Measurements from ENCODE around the gene HDAC7. TPM values are rescaled to one million over a fixed set of nuclear protein-coding genes. Genes with fewer than 3 reads are reported as not detected.

HDAC7 gene
- total RNA-seq, 4 donors from 2014 or later = 58.3 to 105 (median 82.5) TPM

DNA sequence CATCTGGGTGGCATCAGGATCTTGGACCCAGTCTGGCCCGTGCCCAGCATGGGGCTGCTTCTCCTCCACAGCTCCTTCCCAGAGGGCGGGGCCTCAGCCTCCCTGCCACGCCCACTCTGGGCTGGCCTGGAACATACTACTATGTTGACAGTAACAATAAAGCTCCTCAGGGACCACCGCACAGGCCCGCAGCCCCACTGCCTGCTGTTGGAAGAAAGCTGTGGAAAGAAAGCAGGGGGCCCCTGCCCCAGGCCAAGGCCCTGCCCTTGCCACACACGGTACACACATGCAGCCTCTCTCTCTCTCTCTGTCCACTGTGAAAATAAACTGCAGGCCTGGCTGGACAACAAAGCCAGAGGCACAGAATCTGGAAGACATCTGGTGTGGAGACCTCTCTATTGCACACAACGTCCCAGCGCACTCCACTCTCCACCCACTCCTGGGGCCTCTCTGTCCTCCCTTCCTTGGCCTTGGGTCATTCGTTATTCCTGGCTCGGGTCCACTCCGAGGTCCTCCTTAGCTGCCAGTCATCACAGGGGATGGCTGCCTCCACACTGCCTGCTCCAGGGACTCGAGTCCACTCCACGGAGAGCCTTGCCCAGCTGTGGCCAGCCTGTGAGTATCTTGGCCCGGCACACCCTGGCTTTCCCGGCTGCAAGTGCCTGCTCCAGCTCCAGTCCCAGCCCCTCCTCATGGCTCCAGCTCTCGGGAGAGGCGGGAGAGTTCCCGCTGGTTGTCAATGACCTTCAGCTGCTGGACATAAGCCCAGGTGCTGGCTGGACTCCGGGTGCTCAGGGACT lies 82.6 kb downstream of the HDAC7 start:
- intact Hi-C loops (cut with DNase I) = no loop called here
- WGBS = 28% methylated on average over 16 of the region's 19 CpGs
- TF ChIP-seq POLR2AphosphoS5 (IDR thresholded peaks at IDR 0.05) (peak; percentile 45 to 69), EP300 (IDR thresholded peaks at IDR 0.05) (no peak), POLR2A (IDR thresholded peaks at IDR 0.05; ENCODE audit: low read depth) (no peak)
- TF ChIP-seq, protein P1, sequence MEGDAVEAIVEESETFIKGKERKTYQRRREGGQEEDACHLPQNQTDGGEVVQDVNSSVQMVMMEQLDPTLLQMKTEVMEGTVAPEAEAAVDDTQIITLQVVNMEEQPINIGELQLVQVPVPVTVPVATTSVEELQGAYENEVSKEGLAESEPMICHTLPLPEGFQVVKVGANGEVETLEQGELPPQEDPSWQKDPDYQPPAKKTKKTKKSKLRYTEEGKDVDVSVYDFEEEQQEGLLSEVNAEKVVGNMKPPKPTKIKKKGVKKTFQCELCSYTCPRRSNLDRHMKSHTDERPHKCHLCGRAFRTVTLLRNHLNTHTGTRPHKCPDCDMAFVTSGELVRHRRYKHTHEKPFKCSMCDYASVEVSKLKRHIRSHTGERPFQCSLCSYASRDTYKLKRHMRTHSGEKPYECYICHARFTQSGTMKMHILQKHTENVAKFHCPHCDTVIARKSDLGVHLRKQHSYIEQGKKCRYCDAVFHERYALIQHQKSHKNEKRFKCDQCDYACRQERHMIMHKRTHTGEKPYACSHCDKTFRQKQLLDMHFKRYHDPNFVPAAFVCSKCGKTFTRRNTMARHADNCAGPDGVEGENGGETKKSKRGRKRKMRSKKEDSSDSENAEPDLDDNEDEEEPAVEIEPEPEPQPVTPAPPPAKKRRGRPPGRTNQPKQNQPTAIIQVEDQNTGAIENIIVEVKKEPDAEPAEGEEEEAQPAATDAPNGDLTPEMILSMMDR (IDR thresholded peaks at IDR 0.05) = peak in 1 of 3 experiments; percentile 6
- Histone ChIP-seq H3K27ac (replicated peaks in 1 of 4) (peak overlapping the region; percentile 77 to 86 (median 82)), H3K4me1 (peaks cover 77 to 80% (median 78%) of the 10 kb centered on the region in 4 donors), H3K4me3 (peak overlapping the region; percentile 1 to 32 (median 18)), H3K27me3 (no peaks in the 10 kb centered on the region), H3K9me3 (no peaks in the 10 kb centered on the region), H3K36me3 (peaks cover 0 to 13% (median 0%) of the 10 kb centered on the region in 4 donors)
- peak; percentile 96 for DNase-seq (ENCODE audit: extremely low spot score)

DNA sequence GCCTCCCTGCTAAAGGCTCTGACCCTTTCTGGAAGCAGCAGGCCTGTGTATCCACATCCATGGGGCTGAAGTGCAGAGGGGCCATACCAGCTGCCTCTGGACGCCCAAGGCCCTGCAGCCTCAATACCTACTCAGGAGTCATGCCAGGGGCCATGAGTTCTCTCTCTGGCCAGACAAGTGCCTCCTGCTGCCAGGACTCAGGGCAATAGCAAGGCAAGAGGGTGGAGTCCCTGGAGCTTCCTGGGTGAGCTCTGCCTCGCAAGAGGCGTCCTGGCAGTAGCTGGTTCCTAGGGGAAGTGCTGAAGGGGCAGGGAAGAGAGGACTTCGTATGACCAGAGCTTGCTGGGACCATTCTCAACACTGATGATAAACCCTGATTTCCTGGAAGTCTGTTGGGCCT lies 83.5 kb downstream of the HDAC7 start:
- intact Hi-C loops (cut with DNase I) = no loop called here
- TF ChIP-seq, protein P1 (IDR thresholded peaks at IDR 0.05) = no peak
- TF ChIP-seq EP300 (IDR thresholded peaks at IDR 0.05) (no peak), POLR2AphosphoS5 (IDR thresholded peaks at IDR 0.05) (no peak), POLR2A (IDR thresholded peaks at IDR 0.05; ENCODE audit: low read depth) (no peak)
- Histone ChIP-seq H3K9me3 (no peaks in the 10 kb centered on the region), H3K27me3 (no peaks in the 10 kb centered on the region), H3K4me3 (no peak overlapping the region), H3K4me1 (peaks cover 69 to 73% (median 70%) of the 10 kb centered on the region in 4 donors), H3K36me3 (peaks cover 0 to 13% (median 0%) of the 10 kb centered on the region in 4 donors), H3K27ac (replicated peaks in 1 of 4) (peak overlapping the region; percentile 77 to 86 (median 82))
- DNase-seq (ENCODE audit: extremely low spot score) = no peak
- 30% methylated on average over 2 of the region's 4 CpGs for WGBS

DNA sequence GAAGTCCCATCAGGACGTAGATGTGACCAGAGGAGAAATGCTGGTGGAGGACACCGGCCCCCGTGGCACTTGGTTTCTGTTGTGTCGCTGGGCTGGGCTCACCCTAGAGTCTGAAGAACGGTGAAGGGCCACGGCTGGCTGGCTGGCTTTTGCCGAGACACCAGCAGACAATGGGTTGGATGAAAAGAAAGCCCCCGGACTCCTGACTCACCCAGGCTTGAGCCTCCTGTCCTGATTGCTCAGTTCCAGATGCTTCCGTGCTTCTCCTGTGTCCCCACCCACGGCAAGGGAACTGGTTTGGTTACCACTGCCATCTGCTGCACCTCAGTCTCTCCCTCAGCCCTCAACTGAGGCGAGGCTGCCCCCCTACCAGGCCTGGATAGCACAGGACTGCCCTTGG lies 84.1 kb downstream of the HDAC7 start:
- intact Hi-C loops (cut with DNase I) = no loop called here
- peak overlapping the region; percentile 77 to 86 (median 82) for H3K27ac ChIP-seq (replicated peaks in 1 of 4)
- TF ChIP-seq POLR2A (IDR thresholded peaks at IDR 0.05; ENCODE audit: low read depth) = no peak
- TF ChIP-seq EP300 (IDR thresholded peaks at IDR 0.05) = no peak
- TF ChIP-seq POLR2AphosphoS5 (IDR thresholded peaks at IDR 0.05) = no peak
- no peak for DNase-seq (ENCODE audit: extremely low spot score)
- no peaks in the 10 kb centered on the region for H3K27me3 ChIP-seq
- 67% methylated on average over 10 of the region's 11 CpGs for WGBS
- no peak overlapping the region for H3K4me3 ChIP-seq
- H3K36me3 ChIP-seq = peaks cover 0 to 13% (median 0%) of the 10 kb centered on the region in 4 donors
- no peaks in the 10 kb centered on the region for H3K9me3 ChIP-seq
- peaks cover 63 to 73% (median 64%) of the 10 kb centered on the region in 4 donors for H3K4me1 ChIP-seq

DNA sequence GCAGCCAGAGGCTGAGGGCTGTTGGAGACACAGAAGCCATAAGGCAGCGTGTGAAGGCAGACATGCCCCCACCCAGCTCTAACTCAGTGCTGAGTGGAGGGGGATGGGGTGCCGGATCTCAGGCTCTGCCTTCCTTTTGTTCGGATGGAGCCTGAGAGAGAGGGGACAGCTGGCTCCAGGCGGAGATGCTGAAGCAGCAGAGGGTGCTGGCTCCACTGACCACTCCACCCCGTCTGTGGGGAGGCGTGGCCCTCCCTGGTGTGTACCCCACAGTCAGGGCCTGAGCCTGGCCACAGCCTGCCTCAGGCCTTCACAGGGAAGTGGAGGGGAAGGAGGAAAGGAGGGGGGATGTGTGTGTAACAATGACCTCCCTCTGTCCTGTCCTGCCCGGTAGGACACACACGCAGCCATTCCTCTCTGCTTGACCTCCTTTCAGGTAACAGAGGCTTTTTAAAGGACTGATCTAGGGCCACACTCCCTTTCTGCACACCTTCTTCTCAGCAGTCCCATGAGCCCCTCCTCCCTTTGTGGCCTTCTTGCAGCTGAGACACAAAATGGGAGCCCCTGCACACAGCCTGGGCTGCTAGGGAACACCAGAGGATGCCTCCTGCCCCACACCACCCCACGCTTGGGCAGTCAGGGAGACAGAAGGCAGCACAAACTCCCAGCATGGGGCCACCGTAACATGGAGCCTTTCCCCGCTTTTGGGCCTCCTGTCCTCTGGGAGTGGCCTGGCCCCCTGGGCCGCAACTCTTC lies 84.8 kb downstream of the HDAC7 start:
- Histone ChIP-seq H3K27ac (replicated peaks in 1 of 4) (peak overlapping the region; percentile 77 to 86 (median 82)), H3K4me1 (peaks cover 56 to 72% (median 61%) of the 10 kb centered on the region in 4 donors), H3K9me3 (no peaks in the 10 kb centered on the region), H3K4me3 (no peak overlapping the region), H3K27me3 (no peaks in the 10 kb centered on the region), H3K36me3 (peaks cover 0 to 13% (median 0%) of the 10 kb centered on the region in 4 donors)
- intact Hi-C loops (cut with DNase I) = no loop called here
- no peak for DNase-seq (ENCODE audit: extremely low spot score)
- 75% methylated on average over 9 of the region's 12 CpGs for WGBS
- TF ChIP-seq POLR2AphosphoS5 (IDR thresholded peaks at IDR 0.05) (no peak), EP300 (IDR thresholded peaks at IDR 0.05) (no peak), POLR2A (IDR thresholded peaks at IDR 0.05; ENCODE audit: low read depth) (no peak)
- TF ChIP-seq, protein P1 (IDR thresholded peaks at IDR 0.05) = no peak

DNA sequence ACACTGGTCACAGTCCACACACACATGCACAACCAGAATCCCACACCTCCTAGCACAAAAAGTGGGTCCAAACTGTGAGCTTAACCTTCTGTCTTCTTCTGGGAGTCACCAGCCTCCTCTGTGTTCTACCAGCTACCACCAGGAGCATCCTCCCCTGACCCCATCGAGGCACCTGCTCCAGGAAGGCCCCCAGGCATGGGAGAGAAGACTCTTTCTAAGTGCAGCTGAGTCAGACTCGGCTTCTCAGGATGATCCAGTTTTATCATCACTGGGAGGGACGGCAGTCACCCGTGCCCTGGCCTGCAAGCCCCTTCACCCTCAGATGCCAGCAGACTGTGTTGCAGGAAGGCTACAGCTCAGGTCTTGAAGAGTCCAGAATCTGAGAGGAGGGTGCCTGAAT lies 86.6 kb downstream of the HDAC7 start:
- DNase-seq (ENCODE audit: extremely low spot score) = no peak
- H3K27me3 ChIP-seq = no peaks in the 10 kb centered on the region
- TF ChIP-seq, protein P1 (IDR thresholded peaks at IDR 0.05) = no peak
- no peak for TF ChIP-seq EP300 (IDR thresholded peaks at IDR 0.05)
- no peak overlapping the region for H3K4me3 ChIP-seq
- peaks cover 48 to 63% (median 54%) of the 10 kb centered on the region in 4 donors for H3K4me1 ChIP-seq
- no peak overlapping the region for H3K27ac ChIP-seq (replicated peaks in 1 of 4)
- intact Hi-C loops (cut with DNase I) = no loop called here
- H3K36me3 ChIP-seq = peaks cover 0 to 5% (median 0%) of the 10 kb centered on the region in 4 donors
- 83% methylated on average over 4 of the region's 4 CpGs for WGBS
- no peaks in the 10 kb centered on the region for H3K9me3 ChIP-seq

All from esophagus muscularis mucosa (tissue), 4 donors.